Activated CD4-positive, alpha-beta T cell treated with anti-CD3 and anti-CD28 coated beads for 24 hours (primary cell): ENCODE measurements around the gene ABTB1.

Source experiments
- DNase-seq, 2 donors: peaks; one replicate each; pipeline ENCODE4 v3.0.0-alpha.2; 2020; ENCODE audit warnings: low read depth in 2 of 2

Gene ABTB1

DNA sequence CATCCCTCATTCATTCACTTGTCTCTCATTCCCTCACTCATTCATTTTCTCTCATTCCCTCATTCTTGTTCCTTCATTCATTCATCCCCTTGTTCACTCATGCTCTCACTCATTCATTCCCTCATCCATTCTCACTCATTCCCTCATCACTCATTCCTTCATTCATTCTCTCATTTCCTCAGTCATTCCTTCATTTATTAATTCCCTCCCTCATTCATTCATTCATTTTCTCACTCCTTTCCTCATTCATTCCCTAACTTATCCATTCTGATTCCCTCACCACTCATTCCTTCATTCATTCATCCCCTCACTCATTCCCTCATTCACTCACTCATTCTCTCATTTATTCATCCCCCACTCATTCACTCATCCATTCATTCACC lies 13.8 kb downstream of the ABTB1 start:
- DNase-seq = no peak

DNA sequence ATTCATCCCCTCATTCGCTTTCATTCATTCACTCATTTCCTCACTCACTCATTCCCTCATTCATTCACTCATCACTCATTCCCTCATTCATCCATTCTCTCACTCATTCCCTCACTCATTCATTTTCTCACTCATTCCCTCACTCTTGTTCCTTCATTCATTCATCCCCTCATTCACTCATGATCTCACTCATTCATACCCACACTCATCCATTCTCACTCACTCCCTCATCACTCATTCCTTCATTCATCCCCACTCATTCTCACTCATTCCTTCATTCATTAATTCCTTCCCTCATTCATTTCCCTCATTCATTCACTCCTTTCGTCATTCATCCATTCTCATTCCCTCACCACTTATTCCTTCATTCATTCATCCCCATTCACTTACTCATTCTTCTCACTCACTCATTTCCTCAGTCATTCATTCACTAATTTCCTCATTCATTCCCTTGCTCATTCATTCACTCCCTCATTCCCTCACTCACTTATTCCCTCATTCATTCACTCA lies 14.5 kb downstream of the ABTB1 start:
- no peak for DNase-seq

DNA sequence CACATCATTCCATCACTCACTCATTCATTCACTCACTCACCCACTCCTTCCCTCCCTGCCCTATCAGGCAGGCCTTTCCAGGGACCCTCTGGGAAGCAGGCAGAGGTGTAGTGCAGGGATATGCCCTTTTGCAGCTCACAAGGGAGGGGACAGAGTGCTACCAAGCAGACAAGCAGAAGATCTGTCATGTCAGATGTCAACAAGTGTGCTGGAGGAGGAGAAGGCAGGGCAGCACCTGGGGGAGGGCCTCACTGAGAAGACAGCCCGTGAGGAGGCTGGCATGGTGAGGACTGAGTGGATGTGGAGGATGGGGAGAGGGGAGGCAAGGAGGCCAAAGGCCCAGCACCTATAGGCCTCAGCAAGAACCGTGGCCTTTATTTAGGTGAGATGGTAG lies 15.3 kb downstream of the ABTB1 start:
- DNase-seq = no peak

DNA sequence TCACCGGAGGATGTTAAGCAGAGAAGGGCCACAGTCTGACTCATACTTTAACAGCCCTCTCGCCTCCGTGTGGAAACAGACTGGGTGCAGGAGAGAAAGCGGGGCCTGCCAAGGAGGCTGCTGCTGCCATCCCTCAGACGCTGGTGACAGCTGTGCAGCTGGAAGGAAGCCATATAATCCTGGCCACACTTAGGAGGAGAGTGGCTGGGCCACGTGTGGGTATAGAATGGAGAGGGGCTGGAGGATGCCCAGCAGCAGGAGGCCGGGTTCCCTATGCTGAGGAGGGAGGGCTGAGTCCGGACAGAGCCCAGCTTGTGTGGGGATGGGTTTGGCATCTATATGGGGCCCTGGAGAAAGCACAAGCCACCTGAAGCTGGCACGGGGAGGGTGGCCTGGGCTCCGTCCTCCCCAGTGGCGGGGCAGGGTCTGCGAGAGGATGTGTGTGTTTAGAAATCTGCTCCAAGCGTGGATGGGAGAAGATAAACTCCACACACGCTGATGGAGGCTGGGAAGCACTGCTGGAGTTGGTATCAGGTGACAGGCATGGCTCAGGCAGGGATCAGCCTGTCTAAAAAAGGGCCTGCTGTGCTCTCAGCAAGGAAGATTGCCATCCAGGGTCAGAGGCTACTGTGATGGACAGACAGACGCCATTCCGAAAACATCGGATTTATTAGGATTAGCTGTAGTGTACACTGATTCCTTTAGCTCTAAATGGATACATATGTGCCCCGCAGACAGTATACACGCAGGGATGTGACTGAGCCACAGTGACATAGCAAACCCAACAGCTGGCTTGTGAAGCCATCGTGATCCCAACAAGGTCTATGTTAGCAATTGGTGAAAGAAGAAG lies 15.9 kb downstream of the ABTB1 start:
- no peak for DNase-seq

DNA sequence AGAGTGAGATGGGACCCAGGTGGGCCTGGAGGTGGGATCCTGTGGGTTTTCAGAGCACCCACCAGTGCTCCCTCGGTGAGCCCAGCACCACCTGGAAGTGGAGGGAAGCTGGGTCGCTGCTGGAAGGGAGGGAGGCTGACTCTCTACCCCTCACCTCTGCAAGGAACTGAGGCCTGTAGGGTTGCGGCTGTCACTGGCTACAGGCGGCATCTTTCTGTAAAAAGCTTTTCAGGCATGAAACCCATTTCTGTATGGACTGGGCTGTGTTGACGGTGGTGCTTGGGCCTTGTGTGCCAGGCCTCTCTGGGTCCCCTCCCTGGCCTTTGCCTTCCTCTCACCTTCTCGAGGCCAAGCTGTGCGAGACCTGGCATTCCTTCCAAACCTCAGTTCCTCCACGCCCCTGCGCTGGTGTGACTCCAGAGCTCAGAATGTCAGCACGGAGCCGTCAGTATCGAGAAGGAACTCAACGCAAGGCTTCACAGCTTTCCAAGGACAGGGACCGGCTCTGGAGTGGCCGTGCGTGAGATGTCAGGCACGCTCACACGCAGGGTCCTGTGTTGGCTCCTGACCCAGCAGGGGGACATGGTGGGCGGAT lies 16.6 kb downstream of the ABTB1 start:
- no peak for DNase-seq

DNA sequence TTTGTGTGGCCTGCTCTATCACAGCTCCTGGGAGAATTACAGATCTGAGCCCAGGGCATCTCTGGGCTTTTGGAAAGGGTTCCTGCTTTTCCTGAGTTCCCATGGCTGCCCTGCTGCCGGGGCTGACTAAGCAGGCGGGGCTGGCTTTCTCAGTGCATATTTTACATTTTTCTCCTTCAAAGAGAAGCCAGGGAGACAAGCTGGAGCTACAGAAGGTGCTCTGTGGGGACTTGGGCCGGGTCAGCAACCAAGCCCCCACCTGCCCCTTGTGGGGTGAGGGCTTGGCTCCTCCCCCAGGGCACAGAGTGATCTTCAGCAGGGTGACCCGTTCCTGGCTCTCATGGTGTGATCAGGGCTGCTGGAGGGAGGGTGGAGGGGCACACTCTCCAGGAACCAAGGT lies 17.4 kb downstream of the ABTB1 start:
- no peak for DNase-seq

DNA sequence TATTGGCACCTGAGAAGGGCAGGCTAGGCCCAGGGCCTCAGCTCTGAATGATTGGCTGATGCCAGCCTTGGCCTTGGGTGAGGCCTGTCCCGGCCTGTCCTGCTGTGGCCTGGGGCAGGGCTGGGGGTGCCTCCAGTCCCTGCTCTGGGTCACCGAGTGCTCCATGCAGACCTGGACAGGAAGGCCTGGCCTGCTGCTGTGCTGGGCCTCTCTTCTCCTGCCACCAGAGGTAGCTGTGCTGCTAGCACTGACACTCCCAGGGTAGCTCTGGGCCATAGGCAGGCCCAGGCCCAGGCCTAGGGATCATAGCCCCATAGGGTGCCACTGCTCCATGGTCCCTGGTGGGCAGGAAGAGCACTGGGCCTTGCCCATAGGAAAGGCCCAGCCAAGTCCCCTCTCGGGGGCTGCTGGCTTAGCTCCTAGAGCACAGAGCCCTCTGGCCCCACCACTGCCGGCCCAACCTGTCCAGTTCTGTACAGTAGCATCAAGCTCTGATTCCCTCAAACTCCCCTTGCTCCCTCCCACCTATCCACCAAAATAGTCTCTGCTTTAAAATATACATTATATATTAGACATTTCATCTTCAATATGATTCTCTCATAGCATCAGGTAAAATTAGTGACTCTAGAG lies 18.2 kb downstream of the ABTB1 start:
- no peak for DNase-seq

GRCh38 chr3:127691489-127691888 lies 18.7 kb downstream of the ABTB1 start:
- DNase-seq = no peak

DNA sequence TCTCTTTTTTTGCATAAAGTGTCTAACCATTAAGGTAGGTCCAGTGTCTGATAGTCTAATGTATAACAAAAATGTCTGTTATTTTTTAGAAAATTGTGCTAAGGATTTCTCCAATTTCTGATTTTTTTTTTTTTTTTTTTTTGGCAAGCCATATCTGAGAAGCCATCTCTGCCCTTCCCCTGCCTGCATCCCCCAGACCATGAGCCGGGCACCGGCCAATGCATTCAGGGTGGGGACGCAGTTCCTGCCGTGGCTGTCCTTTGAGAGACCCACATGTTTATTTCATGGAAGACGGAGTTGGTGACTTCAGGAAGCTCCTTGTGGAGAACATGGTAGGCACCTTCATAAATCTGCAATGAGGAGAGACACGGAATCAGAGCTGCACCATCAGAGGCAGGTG lies 19.2 kb downstream of the ABTB1 start:
- DNase-seq = no peak

- DNase-seq = no peak
These were observed 20.0 kb downstream of the ABTB1 start for GRCh38 chr3:127692501-127693335.

GRCh38 chr3:127693336-127693843 lies 20.6 kb downstream of the ABTB1 start:
- no peak for DNase-seq

GRCh38 chr3:127694467-127695215 lies 21.9 kb downstream of the ABTB1 start:
- DNase-seq = no peak

DNA sequence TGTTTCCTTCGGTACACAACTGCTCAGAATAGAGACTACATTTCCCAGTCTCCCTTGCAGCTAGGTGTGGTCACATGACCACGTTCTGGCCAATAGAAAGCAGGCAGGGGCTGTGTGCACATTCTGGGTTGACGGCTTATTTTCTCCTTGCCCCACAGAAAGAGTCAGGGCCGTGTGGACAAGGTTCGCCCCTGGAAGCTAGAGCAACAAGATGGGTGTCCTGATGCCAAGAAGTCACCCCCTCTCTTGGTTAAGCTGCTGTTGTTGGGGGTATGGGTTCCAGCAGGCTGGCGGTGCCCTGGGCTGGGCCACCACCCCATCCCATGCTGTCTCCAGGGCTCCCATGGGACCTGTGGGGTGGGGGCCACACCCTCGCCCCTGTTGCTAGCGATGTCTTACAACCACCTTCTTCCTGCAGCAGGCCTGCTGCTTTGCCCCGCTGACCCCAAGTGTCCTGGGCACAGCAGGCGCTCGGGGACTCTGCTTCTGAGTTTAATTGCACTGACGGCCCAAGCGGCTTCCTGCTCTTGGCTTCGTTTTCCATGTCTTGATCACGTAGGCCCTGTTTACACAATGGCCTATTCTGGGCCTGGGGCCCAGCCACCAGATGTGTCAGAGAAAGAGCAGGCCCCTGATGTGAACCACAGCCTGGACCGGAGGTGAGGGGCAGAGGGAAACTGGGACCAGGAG lies 24.9 kb downstream of the ABTB1 start:
- peak; percentile 18 to 26 for DNase-seq

DNA sequence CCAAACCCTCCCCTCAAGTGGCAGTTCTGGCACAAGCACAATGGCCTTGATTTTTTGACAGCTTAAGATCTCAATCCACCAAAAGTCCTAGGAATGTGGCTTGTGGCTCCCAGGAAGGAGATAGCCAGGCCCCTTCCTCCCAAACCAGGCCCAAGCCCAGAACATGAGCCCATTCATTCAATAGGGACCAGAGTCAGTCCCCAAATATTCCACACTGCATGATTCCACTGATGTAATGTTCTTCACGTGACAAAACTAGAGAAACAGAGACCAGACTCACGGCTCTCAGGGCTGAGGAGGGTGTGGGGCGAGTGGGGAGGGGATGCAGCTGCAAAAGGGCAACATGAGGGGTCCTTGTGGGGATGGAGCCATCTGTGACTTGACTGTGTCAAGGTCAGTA lies 25.5 kb downstream of the ABTB1 start:
- no peak for DNase-seq

- DNase-seq = no peak
These were observed 26.1 kb downstream of the ABTB1 start for GRCh38 chr3:127698691-127699415.

DNA sequence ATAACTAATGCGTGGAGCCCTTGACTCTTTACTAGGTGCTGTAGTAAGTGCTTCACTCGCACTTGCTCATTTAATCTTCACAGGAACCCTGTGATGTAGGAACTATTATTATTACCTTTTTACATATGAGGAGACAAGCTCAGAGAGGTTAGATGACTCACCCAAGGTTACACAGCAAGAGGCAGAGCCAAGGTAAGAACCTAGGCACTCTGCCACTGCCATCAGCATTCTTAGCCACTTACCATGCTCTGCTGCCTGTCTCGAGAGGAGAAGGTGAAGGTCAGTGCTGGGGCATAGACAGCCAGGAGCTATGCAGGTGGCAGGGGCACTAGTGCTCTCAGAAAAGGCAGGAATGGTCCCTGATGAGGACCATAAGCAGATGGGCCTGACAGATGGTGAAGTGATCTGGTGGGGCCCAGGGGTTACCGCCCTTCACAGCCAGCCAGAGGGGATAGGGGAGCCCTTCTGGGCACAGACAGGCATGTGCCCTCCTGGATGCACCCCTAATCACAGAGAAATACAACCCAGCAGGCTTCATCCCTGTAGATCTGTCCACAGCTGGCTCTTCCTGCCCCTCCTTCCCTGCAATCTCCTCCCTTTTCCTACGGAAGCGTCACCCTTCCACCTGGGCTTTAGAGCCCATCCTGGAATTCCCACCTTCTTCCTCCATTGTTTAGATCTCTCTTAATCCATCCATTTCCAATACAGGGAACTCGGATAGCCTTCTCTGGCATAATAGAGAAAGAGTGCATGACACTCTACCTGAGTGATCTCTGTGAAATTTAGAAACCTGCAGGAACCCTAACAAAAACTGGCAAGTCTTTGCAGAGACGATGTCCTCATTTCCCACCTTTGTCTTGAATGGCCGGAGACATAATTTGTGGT lies 26.9 kb downstream of the ABTB1 start:
- no peak for DNase-seq

GRCh38 chr3:127700406-127700805 lies 27.7 kb downstream of the ABTB1 start:
- DNase-seq = no peak

- no peak for DNase-seq
These were observed 28.6 kb downstream of the ABTB1 start for GRCh38 chr3:127701280-127701911.
